GM23338 (cell line): ENCODE measurements around the gene TMEM63B.

Source experiments
- CTCF ChIP-seq, 2 experiments: fragments of 200-600 bp in 1 of 2; sonication (generic) in 1 of 2; conservative IDR thresholded peaks; 2 replicates each; pipeline versions ENCODE4 v1.5.1 to v1.6.1; 2016 to 2017; ENCODE audit warnings: antibody characterized with exemption in 2 of 2, low read depth in 2 of 2, mild to moderate bottlenecking in 2 of 2, moderate library complexity in 1 of 2
- EZH2 ChIP-seq: fragments of 200-600 bp; sonication (generic); IDR thresholded peaks from one replicate; pipeline ENCODE4 v1.8.0; 2017; ENCODE audit warnings: antibody characterized with exemption, mild to moderate bottlenecking, low read depth; ENCODE audit not compliant: unreplicated experiment

GRCh38 chr6:44079672-44080071, 47.7 kb upstream of the TMEM63B start:
- TF ChIP-seq CTCF (conservative IDR thresholded peaks at IDR 0.05; ENCODE audit: low read depth in 2 of 2) (no peak), EZH2 (no peak)
